ENCODE results near the gene GRIN1.

Gene GRIN1

DNA sequence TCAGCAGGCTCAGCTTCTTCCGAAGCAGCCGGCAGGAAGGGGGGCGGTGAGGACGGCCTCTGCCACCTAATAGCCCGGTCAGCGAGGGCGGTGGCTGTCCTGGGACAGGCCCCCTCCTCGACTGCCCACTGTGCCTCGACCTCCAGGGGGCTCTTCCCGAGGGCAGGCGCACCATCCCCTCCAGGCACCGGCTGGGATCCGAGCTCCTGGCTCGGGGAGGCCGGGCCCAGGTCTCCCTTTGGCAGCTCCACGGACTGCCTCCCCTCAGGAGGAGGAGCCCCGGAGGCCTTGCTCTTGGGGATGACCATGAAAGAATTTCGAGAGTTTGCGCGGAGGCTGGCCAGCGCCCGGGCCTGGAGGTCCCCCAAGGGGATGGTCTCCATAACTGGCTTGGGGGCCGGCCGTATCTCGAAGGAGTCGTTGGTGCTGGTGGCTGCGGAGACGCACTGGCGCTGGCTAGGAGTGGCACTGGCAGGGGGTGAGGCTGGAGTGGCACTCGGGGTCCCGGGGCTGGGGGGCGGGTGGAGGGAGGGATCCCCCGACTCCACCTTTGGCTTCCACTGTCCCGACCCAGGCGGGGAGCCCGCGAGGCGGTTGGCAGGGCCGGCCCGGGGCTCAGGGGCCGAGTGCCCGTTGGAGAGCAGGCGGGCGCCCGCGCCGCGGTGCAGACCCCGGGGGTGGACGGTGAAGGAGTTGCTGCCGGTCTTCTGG, 60.6 kb downstream of the GRIN1 start:
- no peak for FAIRE-seq
- no peak for DNase-seq (ENCODE audit: insufficient read length, low spot score)
- TF ChIP-seq, protein P1, sequence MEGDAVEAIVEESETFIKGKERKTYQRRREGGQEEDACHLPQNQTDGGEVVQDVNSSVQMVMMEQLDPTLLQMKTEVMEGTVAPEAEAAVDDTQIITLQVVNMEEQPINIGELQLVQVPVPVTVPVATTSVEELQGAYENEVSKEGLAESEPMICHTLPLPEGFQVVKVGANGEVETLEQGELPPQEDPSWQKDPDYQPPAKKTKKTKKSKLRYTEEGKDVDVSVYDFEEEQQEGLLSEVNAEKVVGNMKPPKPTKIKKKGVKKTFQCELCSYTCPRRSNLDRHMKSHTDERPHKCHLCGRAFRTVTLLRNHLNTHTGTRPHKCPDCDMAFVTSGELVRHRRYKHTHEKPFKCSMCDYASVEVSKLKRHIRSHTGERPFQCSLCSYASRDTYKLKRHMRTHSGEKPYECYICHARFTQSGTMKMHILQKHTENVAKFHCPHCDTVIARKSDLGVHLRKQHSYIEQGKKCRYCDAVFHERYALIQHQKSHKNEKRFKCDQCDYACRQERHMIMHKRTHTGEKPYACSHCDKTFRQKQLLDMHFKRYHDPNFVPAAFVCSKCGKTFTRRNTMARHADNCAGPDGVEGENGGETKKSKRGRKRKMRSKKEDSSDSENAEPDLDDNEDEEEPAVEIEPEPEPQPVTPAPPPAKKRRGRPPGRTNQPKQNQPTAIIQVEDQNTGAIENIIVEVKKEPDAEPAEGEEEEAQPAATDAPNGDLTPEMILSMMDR (IDR thresholded peaks at IDR 0.05; ENCODE audit: insufficient read depth, missing control alignments): no peak

DNA sequence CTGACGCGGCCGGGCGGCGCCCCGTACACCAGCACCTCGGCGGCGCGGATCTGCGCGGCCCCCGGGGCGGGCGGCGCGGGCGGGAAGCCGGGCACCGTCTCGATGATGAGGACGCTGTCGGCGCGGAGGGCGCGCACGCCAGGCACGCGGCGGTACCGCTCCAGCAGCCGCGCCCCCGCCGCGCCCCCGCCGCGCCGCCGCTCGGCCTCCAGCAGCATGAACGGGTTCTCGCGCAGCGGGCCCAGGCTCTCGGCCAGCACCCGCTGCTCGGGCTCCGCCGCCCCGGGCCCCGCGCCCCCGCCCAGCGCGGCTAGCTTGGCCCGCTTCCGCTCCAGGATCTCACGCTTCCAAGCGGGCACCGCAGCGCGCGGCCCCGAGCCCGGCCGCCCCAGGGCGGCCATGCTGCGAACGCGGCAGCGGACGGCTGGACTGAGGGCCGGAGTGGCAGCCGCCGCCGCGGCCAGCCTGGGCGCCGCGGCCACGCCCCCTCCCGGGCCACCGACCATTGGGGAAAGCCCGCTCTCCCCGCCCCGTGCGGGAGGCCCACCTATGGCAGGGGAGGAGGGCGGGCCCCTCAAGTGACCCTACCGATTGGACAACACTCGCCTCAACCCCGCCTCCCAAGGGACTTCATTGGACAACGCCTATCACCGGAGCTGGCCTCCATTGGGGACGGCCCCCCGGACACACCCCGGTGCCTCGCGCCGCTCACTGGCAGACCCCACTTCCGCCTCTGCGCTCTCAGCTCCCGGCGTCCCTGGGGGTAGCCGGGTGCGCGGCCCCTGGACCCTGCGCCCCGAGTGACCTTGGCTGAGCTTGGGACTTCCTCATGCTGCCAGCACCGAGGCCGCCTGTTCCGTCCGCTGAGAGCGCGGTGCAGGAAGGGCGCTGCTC, 61.6 kb downstream of the GRIN1 start, which contains the start of gene TPRN:
Gene TPRN, minus strand, starts transcription at position 431 of the 894 bp plus-strand sequence. Its CDS starts 30 bp downstream, at position 401.
- DNase-seq (ENCODE audit: insufficient read length, low spot score) (peak; percentile 100), FAIRE-seq (no peak)
- TF ChIP-seq, protein P1 (IDR thresholded peaks at IDR 0.05; ENCODE audit: insufficient read depth, missing control alignments): no peak

DNA sequence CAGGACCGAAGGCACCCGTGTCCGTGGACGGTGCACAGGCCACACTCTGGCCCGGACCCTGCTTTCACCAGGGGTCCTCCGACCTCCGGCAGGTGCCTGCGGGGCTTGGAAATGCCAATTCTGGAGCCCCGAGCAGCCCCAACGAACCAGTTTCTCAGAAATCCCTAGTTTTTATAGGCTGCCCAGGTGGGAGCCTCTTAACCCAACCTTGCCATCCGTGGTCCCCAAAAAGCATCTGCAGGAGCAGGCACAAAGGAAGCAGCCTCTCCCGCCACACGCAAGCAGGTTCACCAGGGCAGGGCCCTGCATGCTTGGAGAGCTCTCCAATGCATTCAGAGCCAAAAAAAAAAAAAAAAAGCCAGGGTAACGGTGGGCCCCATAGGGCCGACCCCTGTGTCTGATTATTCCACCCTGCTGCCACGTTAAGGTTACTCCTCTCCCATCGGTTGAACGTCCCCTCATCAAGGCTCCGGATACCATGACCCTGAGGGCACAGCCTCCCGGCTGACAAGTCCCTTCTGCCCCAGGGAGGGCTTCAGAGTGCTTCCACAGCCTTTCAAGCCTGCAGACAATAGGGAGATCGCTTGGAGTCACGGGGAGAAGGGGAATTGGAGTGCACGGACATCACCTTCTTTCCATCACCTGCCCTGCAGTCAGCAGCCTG, 62.4 kb downstream of the GRIN1 start:
- no peak for FAIRE-seq
- TF ChIP-seq, protein P1 (IDR thresholded peaks at IDR 0.05; ENCODE audit: insufficient read depth, missing control alignments): no peak
- no peak for DNase-seq (ENCODE audit: insufficient read length, low spot score)

DNA sequence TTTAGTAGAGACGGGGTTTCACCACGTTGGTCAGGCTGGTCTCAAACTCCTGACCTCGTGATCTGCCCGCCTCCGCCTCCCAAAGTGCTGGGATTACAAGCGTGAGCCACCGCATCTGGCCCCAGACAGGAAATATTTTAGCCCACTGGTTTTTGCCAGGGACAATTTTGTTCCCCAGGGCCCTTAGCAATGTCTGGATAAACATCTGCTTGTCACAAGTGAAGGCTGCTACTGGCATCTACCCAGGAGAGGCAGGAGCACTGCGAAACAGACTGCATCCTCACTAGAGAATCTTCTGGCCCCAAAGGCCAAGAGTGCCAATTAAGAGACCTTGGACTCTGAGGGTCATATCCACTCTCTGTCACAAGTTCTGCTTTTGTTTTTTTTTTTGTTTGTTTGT, 64.0 kb downstream of the GRIN1 start:
- TF ChIP-seq, protein P1 (IDR thresholded peaks at IDR 0.05; ENCODE audit: insufficient read depth, missing control alignments): no peak
- DNase-seq (ENCODE audit: insufficient read length, low spot score) (no peak), FAIRE-seq (no peak)

DNA sequence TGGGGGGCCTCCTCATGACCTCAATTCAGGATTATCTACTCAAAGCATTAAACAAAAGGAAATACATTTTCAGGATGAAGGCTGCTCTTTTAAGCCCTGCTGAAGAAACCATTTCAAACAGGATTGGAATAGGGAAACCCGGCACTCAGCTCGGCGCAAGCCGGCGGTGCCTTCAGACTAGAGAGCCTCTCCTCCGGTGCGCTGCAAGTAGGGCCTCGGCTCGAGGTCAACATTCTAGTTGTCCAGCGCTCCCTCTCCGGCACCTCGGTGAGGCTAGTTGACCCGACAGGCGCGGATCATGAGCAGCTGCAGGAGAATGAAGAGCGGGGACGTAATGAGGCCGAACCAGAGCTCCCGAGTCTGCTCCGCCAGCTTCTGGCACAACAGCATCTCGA, 65.8 kb downstream of the GRIN1 start:
- DNase-seq (ENCODE audit: insufficient read length, low spot score): no peak
- TF ChIP-seq, protein P1 (IDR thresholded peaks at IDR 0.05; ENCODE audit: insufficient read depth, missing control alignments): no peak
- no peak for FAIRE-seq

DNA sequence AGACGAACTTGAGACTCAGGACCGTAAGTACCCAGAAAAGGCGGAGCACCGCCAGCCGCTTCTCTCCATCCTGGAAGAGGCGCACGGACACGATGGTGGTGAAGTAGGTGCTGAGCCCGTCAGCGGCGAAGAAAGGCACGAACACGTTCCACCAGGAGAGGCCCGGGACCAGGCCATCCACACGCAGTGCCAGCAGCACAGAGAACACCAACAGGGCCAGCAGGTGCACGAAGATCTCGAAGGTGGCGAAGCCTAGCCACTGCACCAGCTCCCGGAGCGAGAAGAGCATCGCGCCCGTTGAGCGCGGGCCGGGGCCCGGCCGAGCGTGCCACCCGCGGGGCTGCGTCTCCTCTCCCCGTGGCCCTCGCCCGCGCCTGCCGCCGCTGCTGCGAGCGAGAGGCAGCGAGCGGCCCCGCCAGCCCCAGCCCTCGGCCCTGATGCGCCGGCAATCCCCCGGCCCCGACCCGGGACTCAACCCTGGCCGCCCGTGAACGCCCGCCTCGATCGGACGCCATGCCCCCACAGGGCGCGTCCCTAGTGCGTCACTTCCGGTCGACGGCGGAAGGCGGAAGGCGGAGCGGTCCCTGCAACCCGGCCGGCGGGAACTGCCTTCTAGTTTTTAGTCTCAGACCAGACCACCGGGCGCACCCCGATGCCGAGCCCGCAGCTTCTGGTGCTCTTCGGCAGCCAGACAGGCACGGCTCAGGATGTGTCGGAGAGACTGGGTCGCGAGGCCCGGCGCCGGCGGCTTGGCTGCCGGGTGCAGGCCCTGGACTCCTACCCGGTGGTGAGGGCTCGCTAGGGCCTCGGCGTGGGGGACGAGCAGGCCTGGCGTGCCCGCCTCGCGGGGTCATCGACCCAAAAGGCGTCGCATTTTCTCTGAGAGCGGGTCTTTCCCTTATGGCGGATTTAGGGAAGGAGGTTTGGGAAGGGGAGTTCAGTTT, 66.4 kb downstream of the GRIN1 start, which contains the start of the genes NDOR1 and TMEM203:
Gene NDOR1, plus strand, starts transcription at position 575 of the 944 bp plus-strand sequence. Its CDS starts 78 bp downstream, at position 653.
Gene TMEM203, minus strand, starts transcription at position 523 of the 944 bp plus-strand sequence. Its CDS starts 234 bp downstream, at position 289.
- TF ChIP-seq, protein P1 (IDR thresholded peaks at IDR 0.05; ENCODE audit: insufficient read depth, missing control alignments): no peak
- peak; percentile 100 for DNase-seq (ENCODE audit: insufficient read length, low spot score)
- FAIRE-seq: no peak

Data from D721Med (cell line).